Endothelial cell of umbilical vein (primary cell): ENCODE results near the gene METTL18.

ENCODE experiments used
- EZH2 ChIP-seq: IDR thresholded peaks from 2 replicates; pipeline ENCODE4 v1.6.1; 2012; ENCODE audit warnings: borderline replicate concordance, low read depth, mild to moderate bottlenecking, moderate library complexity, low read length, inconsistent platforms; ENCODE audit not compliant: severe bottlenecking
- MAX ChIP-seq: IDR thresholded peaks from 2 replicates; pipeline ENCODE4 v1.6.1; 2011; ENCODE audit not compliant: insufficient read depth, insufficient read length
- POLR2A ChIP-seq: IDR thresholded peaks from 2 replicates; pipeline ENCODE4 v1.6.1; 2012; ENCODE audit warnings: low read depth, mild to moderate bottlenecking, control low read depth, low read length

- TF ChIP-seq POLR2A: no peak
- TF ChIP-seq MAX: no peak
- TF ChIP-seq EZH2: no peak
These were observed 10.6 kb downstream of the METTL18 start for GRCh38 chr1:169784102-169784501.
